ENCODE measurements around the gene NISCH.

DNA sequence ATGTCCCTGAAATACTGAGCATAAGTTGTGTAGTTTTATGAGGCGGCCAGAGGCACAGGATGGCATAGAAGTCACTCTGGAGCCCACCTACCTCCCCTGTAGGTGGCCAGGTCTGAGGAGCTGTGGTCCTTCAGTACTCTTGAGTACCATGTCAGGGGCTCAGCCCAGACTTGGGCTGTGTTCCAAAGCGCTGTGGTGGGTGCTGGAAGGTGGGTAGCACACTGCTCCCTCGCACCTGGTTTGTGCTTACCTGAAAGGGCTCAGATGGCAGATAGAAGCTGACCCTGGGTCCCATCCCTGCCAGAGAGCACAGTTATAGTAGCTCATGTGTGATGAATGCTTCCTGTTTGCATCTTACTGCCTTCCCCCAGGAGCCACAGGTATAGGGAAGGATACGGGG is 15.5 kb downstream of the NISCH start:
- TF ChIP-seq CTCF (IDR thresholded peaks at IDR 0.05) (no peak), POLR2A (IDR thresholded peaks at IDR 0.05) (no peak)

All from ovary (tissue), 3 donors.